ENCODE data around the gene HOGA1.

The HOGA1 gene

GRCh38 chr10:97598407-97599271 is 14.4 kb downstream of the HOGA1 start:
- DNase-seq (ENCODE audit: extremely low spot score), result no peak
- TF ChIP-seq SP1 (IDR thresholded peaks at IDR 0.05), result no peak
- TF ChIP-seq TARDBP (IDR thresholded peaks at IDR 0.05), result no peak
- no peak for TF ChIP-seq CTBP1 (IDR thresholded peaks at IDR 0.05; ENCODE audit: borderline replicate concordance)
- no peak for TF ChIP-seq BHLHE40 (IDR thresholded peaks at IDR 0.05; ENCODE audit: borderline replicate concordance)
- no peak for TF ChIP-seq NFRKB (IDR thresholded peaks at IDR 0.05)
- no peak for TF ChIP-seq ZNF384 (IDR thresholded peaks at IDR 0.05)
- TF ChIP-seq, protein P1, sequence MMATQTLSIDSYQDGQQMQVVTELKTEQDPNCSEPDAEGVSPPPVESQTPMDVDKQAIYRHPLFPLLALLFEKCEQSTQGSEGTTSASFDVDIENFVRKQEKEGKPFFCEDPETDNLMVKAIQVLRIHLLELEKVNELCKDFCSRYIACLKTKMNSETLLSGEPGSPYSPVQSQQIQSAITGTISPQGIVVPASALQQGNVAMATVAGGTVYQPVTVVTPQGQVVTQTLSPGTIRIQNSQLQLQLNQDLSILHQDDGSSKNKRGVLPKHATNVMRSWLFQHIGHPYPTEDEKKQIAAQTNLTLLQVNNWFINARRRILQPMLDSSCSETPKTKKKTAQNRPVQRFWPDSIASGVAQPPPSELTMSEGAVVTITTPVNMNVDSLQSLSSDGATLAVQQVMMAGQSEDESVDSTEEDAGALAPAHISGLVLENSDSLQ (IDR thresholded peaks at IDR 0.05), result no peak
- TF ChIP-seq FOXA1 (IDR thresholded peaks at IDR 0.05), result no peak
- TF ChIP-seq ARNT (IDR thresholded peaks at IDR 0.05), result no peak
- no peak for TF ChIP-seq FOXK2 (IDR thresholded peaks at IDR 0.05)
- TF ChIP-seq HDGF (IDR thresholded peaks at IDR 0.05; ENCODE audit: borderline replicate concordance), result no peak
- no peak for TF ChIP-seq ELF4 (IDR thresholded peaks at IDR 0.05)
- TF ChIP-seq LEF1 (IDR thresholded peaks at IDR 0.05; ENCODE audit: borderline replicate concordance), result no peak
- TF ChIP-seq SUZ12 (IDR thresholded peaks at IDR 0.05), result no peak
- no peak for TF ChIP-seq FOXM1 (IDR thresholded peaks at IDR 0.05; ENCODE audit: borderline replicate concordance)
- TF ChIP-seq L3MBTL2 (conservative IDR thresholded peaks at IDR 0.05), result no peak
- ChIA-PET CTCF (no interaction called here), POLR2A (no interaction called here)

- ChIA-PET POLR2A (no interaction called here), CTCF (no interaction called here)
- TF ChIP-seq HDGF (IDR thresholded peaks at IDR 0.05; ENCODE audit: borderline replicate concordance) (no peak), ARNT (IDR thresholded peaks at IDR 0.05) (no peak), ELF4 (IDR thresholded peaks at IDR 0.05) (no peak), FOXK2 (IDR thresholded peaks at IDR 0.05) (no peak), NFRKB (IDR thresholded peaks at IDR 0.05) (no peak), SP1 (IDR thresholded peaks at IDR 0.05) (no peak), FOXM1 (IDR thresholded peaks at IDR 0.05; ENCODE audit: borderline replicate concordance) (no peak), ZNF384 (IDR thresholded peaks at IDR 0.05) (no peak), TARDBP (IDR thresholded peaks at IDR 0.05) (no peak)
- DNase-seq (ENCODE audit: extremely low spot score), result no peak
Measured at GRCh38 chr10:97599272-97599619, 15.1 kb downstream of the HOGA1 start.

- no peak for DNase-seq (ENCODE audit: extremely low spot score)
- ChIA-PET POLR2A (no interaction called here), CTCF (interaction anchor here (0.6 kb wide), 1 partner anchor 194 kb away, joined by 5 read pairs; no protein-coding TSS in a partner anchor)
- TF ChIP-seq FOXK2 (IDR thresholded peaks at IDR 0.05), result no peak
- no peak for TF ChIP-seq TARDBP (IDR thresholded peaks at IDR 0.05)
- TF ChIP-seq HDGF (IDR thresholded peaks at IDR 0.05; ENCODE audit: borderline replicate concordance), result no peak
- TF ChIP-seq L3MBTL2 (conservative IDR thresholded peaks at IDR 0.05), result no peak
- TF ChIP-seq LEF1 (IDR thresholded peaks at IDR 0.05; ENCODE audit: borderline replicate concordance), result no peak
- TF ChIP-seq ZNF384 (IDR thresholded peaks at IDR 0.05), result no peak
Measured at GRCh38 chr10:97600616-97601015, 16.4 kb downstream of the HOGA1 start.

DNA sequence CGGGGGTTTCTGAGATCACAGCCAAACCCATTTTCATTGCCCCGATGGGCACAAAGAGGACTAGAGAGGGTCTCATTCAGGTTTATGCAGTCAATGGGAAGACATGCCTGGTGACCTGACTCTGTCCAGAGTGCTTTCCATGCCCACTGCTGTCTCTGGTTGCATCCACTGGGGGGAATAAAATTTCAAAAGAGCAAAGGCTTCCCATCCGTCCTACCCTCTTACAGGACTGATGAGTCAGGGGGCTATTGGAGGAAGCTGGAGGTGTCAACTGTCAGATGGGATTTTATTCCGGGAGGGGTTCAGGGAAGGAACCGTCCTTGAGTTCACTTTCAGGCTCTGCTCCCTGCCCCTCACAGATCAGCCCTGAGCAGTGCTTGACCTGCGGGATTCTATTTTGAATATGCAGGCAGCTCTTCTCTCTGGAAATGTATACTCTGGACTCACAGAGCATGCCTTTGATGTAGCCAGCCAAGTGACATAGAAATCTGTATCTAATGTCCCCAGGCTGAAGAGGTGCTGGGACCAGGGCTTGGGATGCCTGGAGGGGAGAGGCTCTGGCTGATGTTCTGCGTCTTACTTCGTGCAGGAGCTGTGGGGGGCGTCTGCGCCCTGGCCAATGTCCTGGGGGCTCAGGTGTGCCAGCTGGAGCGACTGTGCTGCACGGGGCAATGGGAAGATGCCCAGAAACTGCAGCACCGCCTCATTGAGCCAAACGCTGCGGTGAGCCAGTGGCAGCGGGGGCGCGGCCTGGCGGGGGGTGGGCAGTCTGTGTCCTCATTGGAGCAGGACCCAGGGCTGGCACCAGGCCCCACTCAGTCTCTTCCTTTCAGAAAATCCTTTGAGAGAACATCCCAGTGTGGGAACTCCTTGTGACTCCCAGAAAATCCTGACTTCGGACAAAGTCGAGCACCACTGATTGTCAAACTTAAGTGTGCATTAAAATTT is 17.4 kb downstream of the HOGA1 start:
- TF ChIP-seq ZNF384 (IDR thresholded peaks at IDR 0.05), result no peak
- no peak for TF ChIP-seq SP1 (IDR thresholded peaks at IDR 0.05)
- TF ChIP-seq SUZ12 (IDR thresholded peaks at IDR 0.05), result no peak
- TF ChIP-seq, protein P1 (IDR thresholded peaks at IDR 0.05), result no peak
- no peak for TF ChIP-seq CTBP1 (IDR thresholded peaks at IDR 0.05; ENCODE audit: borderline replicate concordance)
- POLR2A ChIA-PET, result no interaction called here
- CTCF ChIA-PET, result interaction anchor here (0.6 kb wide), 1 partner anchor 195 kb away, joined by 5 read pairs; no protein-coding TSS in a partner anchor
- DNase-seq (ENCODE audit: extremely low spot score), result no peak

DNA sequence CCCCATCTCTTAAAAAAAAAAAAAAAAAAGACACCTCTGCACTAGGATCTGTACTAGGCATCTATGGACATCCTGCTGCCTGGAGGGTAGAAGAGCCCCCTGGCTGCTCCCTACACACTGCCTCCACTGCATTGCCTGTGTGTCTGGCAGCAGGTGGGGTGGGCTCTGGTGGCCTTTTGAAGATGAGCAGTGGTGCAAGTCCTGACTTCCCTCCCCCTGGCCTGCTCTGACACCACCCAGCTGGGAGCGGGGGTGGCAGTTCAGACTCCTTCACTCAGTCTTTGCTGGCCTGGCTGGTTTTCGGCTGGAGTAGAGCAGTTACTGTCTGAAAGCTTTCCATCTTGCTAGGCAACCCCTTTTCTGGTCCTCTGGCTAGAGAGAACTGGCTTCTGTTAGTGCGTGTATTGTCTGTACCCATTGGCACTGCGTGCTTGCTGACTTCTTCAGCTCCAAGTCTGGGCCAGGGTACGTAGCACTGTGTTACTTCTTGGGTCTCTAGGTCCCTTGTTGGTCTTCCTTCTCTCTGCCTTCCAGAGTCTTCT is 23.0 kb downstream of the HOGA1 start:
- no peak for DNase-seq (ENCODE audit: extremely low spot score)
- TF ChIP-seq FOXM1 (IDR thresholded peaks at IDR 0.05; ENCODE audit: borderline replicate concordance) (no peak), SUZ12 (IDR thresholded peaks at IDR 0.05) (no peak), CTBP1 (IDR thresholded peaks at IDR 0.05; ENCODE audit: borderline replicate concordance) (no peak)
- ChIA-PET POLR2A (no interaction called here), CTCF (interaction anchor here (0.5 kb wide), 1 partner anchor 116 kb away, joined by 3 read pairs; no protein-coding TSS in a partner anchor)

DNA sequence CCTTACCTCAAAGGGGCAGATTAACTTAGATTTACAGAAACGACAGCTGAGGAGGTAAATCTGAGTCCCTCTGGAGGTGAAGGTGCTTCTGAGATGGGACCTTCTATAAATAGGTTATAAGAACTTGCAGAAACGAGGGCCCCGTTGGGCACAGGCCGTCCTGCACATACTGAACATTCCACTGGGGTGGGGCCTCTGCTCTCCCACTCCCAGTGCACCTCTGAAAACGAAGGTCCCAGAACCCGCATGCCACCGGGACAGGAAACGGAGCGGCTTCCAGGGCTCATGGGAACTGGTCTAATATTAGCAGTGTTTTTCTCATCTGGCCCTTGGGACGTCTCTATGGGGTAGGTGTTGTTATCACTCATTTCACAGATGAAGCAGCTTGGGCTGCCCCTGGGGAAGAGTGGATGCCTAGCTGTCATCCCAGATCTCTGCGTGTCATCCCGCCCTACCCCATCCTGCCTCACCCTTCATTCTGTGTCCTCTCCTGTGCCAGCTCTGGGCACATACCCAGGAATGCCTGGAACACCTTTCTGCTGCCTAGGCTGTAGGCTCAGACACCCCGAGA is 24.9 kb downstream of the HOGA1 start:
- DNase-seq (ENCODE audit: extremely low spot score), result peak; percentile 3
- POLR2A ChIA-PET, result no interaction called here
- CTCF ChIA-PET, result interaction anchor here (0.5 kb wide), 1 partner anchor 37 kb away, joined by 3 read pairs; no protein-coding TSS in a partner anchor
- TF ChIP-seq L3MBTL2 (conservative IDR thresholded peaks at IDR 0.05), result no peak
- no peak for TF ChIP-seq ZNF384 (IDR thresholded peaks at IDR 0.05)
- no peak for TF ChIP-seq NFRKB (IDR thresholded peaks at IDR 0.05)
- no peak for TF ChIP-seq HDGF (IDR thresholded peaks at IDR 0.05; ENCODE audit: borderline replicate concordance)
- TF ChIP-seq CTBP1 (IDR thresholded peaks at IDR 0.05; ENCODE audit: borderline replicate concordance), result no peak
- no peak for TF ChIP-seq FOXA1 (IDR thresholded peaks at IDR 0.05)
- TF ChIP-seq, protein P1 (IDR thresholded peaks at IDR 0.05), result no peak
- no peak for TF ChIP-seq ARNT (IDR thresholded peaks at IDR 0.05)
- no peak for TF ChIP-seq LEF1 (IDR thresholded peaks at IDR 0.05; ENCODE audit: borderline replicate concordance)
- TF ChIP-seq ELF4 (IDR thresholded peaks at IDR 0.05), result no peak
- no peak for TF ChIP-seq SUZ12 (IDR thresholded peaks at IDR 0.05)
- no peak for TF ChIP-seq TARDBP (IDR thresholded peaks at IDR 0.05)
- TF ChIP-seq BHLHE40 (IDR thresholded peaks at IDR 0.05; ENCODE audit: borderline replicate concordance), result no peak
- TF ChIP-seq SP1 (IDR thresholded peaks at IDR 0.05), result no peak

All from HEK293T (cell line).